GM12878 (cell line): ENCODE data around the gene RTN4. TPM values are rescaled to one million over a fixed set of nuclear protein-coding genes. Genes with fewer than 3 reads are reported as not detected.

Source experiments
- ATAC-seq: fragments of 200-7000 bp; cut with Tn5 transposase; 3 replicates; pipeline ENCODE4 v1.9.1; 2020; ENCODE audit warnings: mild to moderate bottlenecking, moderate library complexity
- BruUV-seq: library from RNA; stranded (reverse); fragments of 400-500 nt; replicated peaks from 2 replicates; lab custom pipeline; 2021; lab: Mats Ljungman, UMichigan
- CTCF ChIA-PET: fragments of 300-600 bp; sonication (Branson Sonifier 250); formaldehyde crosslinking; extraction: SDS; loops from one replicate; lab custom pipeline; 2021; ENCODE audit warnings: inconsistent platforms; lab: Yijun Ruan, JAX
- POLR2A ChIA-PET: fragments of 350-600 bp; formaldehyde crosslinking; extraction: SDS; loops from one replicate; lab custom pipeline; 2021; ENCODE audit warnings: inconsistent platforms; lab: Charles Lee
- RAD21 ChIA-PET: fragments of 300-600 bp; sonication (Branson Sonifier 250); formaldehyde crosslinking; loops from one replicate; lab custom pipeline; 2023; ENCODE audit warnings: antibody characterized with exemption; ENCODE audit not compliant: unreplicated experiment; lab: Charles Lee
- SMC1A ChIA-PET: fragments of 300-600 bp; sonication (Branson Sonifier 250); formaldehyde crosslinking; loops from one replicate; lab custom pipeline; 2023; ENCODE audit not compliant: unreplicated experiment, uncharacterized antibody; lab: Charles Lee
- DNase-seq: peaks from one replicate; pipeline ENCODE4 v3.0.0-alpha.2; 2011; ENCODE audit warnings: low read depth, low spot score
- FAIRE-seq: peaks from 3 replicates; lab custom pipeline; 2011; peaks lifted over from hg19 to GRCh38; lab: Jason Lieb, UNC
- H2AFZ ChIP-seq: 2 replicates; pipeline ENCODE4 v1.6.0; 2011; ENCODE audit warnings: low read depth, low read length, control low read depth; ENCODE audit not compliant: control insufficient read depth
- H3K27ac ChIP-seq: 2 replicates; pipeline ENCODE4 v1.5.1; 2011; ENCODE audit warnings: control low read depth; ENCODE audit not compliant: control insufficient read depth, insufficient read depth
- H3K27me3 ChIP-seq, 2 experiments: replicated peaks in 1 of 2; 2 replicates each; pipeline versions ENCODE4 v1.6.0 to v1.6.1; 2011; ENCODE audit warnings: low read length in 1 of 2; ENCODE audit not compliant: control insufficient read depth in 2 of 2, insufficient read depth in 2 of 2
- H3K36me3 ChIP-seq, 2 experiments: 2 replicates each; pipeline ENCODE4 v1.5.1; 2011; ENCODE audit warnings: low read length in 1 of 2; ENCODE audit not compliant: control insufficient read depth in 2 of 2, insufficient read depth in 2 of 2
- H3K4me1 ChIP-seq: 2 replicates; pipeline ENCODE4 v1.6.1; 2011; ENCODE audit warnings: mild to moderate bottlenecking, low read length, moderate library complexity, mixed read lengths; ENCODE audit not compliant: control insufficient read depth, insufficient read depth
- H3K4me2 ChIP-seq: 2 replicates; pipeline ENCODE4 v1.6.0; 2011; ENCODE audit warnings: control low read depth; ENCODE audit not compliant: control insufficient read depth, insufficient read depth
- H3K4me3 ChIP-seq: fragments of 200-600 bp; sonication (generic); 2 replicates; pipeline ENCODE4 v1.5.1; 2016
- H3K79me2 ChIP-seq: 2 replicates; pipeline ENCODE4 v1.6.0; 2011; ENCODE audit warnings: low read length; ENCODE audit not compliant: control insufficient read depth, insufficient read depth
- H3K9ac ChIP-seq: 2 replicates; pipeline ENCODE4 v1.8.0; 2011; ENCODE audit warnings: low read length, control low read depth, mixed read lengths; ENCODE audit not compliant: control insufficient read depth, insufficient read depth
- H3K9me3 ChIP-seq: replicated peaks from 3 replicates; pipeline ENCODE4 v1.5.1; 2011; ENCODE audit warnings: mild to moderate bottlenecking, low read length; ENCODE audit not compliant: control insufficient read depth, insufficient read depth
- H4K20me1 ChIP-seq: 2 replicates; pipeline ENCODE4 v1.6.0; 2011; ENCODE audit not compliant: control insufficient read depth, insufficient read depth
- BRCA1 ChIP-seq: IDR thresholded peaks from 2 replicates; pipeline ENCODE4 v1.6.1; 2011; ENCODE audit warnings: low read depth, low read length, improper control_type of control experiment
- CBX5 ChIP-seq: sonication (generic); IDR thresholded peaks from 2 replicates; pipeline ENCODE4 v1.6.1; 2016; ENCODE audit warnings: low read depth, moderate library complexity, mild to moderate bottlenecking, inconsistent platforms
- EED ChIP-seq: sonication (generic); IDR thresholded peaks from 2 replicates; pipeline ENCODE4 v1.6.1; 2016; ENCODE audit warnings: antibody characterized with exemption, low read depth
- FOS ChIP-seq: IDR thresholded peaks from 3 replicates; pipeline ENCODE4 v1.6.1; 2011; ENCODE audit warnings: borderline replicate concordance; ENCODE audit not compliant: insufficient read length; ENCODE audit errors: extremely low read depth
- HCFC1 ChIP-seq: fragments of 150-350 bp; IDR thresholded peaks from 2 replicates; pipeline ENCODE4 v1.6.1; 2014; ENCODE audit warnings: low read length
- HSF1 ChIP-seq: fragments of 150-350 bp; IDR thresholded peaks from 2 replicates; pipeline ENCODE4 v1.6.1; 2014; ENCODE audit warnings: mild to moderate bottlenecking, low read depth, low read length
- IRF3 ChIP-seq: fragments of 450-650 bp; IDR thresholded peaks from 2 replicates; pipeline ENCODE4 v1.6.1; 2014; ENCODE audit warnings: mild to moderate bottlenecking
- LARP7 ChIP-seq: fragments of 450-650 bp; IDR thresholded peaks from 2 replicates; pipeline ENCODE4 v1.6.1; 2017; ENCODE audit warnings: mild to moderate bottlenecking
- NBN ChIP-seq: fragments of 450-650 bp; IDR thresholded peaks from 2 replicates; pipeline ENCODE4 v1.6.1; 2016
- STAT3 ChIP-seq: IDR thresholded peaks from 2 replicates; pipeline ENCODE4 v1.6.1; 2011; ENCODE audit warnings: low read depth, low read length, improper control_type of control experiment
- WGBS: methylation state at CpG from one replicate; pipeline ENCODE4 v1.1.6; 2016; ENCODE audit warnings: low lambda C conversion rate; ENCODE audit not compliant: insufficient replicate concordance, insufficient coverage; ENCODE audit errors: missing lambda C conversion rate; 5-methylcytosine and 5-hydroxymethylcytosine counted together
- in situ Hi-C: fragments of 300-500 bp; cut with MboI; formaldehyde crosslinking; loops from 9 replicates; pipeline ENCODE4 v1.14.3; 2018; ENCODE audit warnings: mixed read lengths
- intact Hi-C: fragments of 100-400 bp; cut with micrococcal nuclease; formaldehyde crosslinking; loops from one replicate; pipeline ENCODE4 v1.14.2; 2022; ENCODE audit not compliant: unreplicated experiment
- polyA plus RNA-seq, 11 experiments: library from polyadenylated mRNA; depleted of rRNA in 4 of 11; unstranded in 6 of 11; stranded (reverse) in 5 of 11; fragments of >200 nt; fragmentation: Nextera tagmentation in 4 of 11; fragmentation: Illumina TruSeq in 1 of 11; extraction: Ambion mirVana in 4 of 11; extraction: Trizol in 1 of 11; gene quantifications; 1 replicate in 1 of 11; 2 replicates in 10 of 11; pipeline versions ENCODE4 v1.2.1 to v1.2.3, GENCODE V29; 2011 to 2016; ENCODE audit warnings: inconsistent platforms in 2 of 11, missing spikeins in 2 of 11, low read depth in 1 of 11
- total RNA-seq, 4 experiments: library from RNA; depleted of rRNA in 3 of 4; stranded (reverse); fragments of >200 nt in 3 of 4; fragmentation: Illumina TruSeq in 1 of 4; extraction: Trizol in 1 of 4; gene quantifications; 2 replicates each; pipeline versions ENCODE4 v1.2.1 to v1.2.3, GENCODE V29; 2013 to 2021
- TF ChIP-seq, protein P1 (sequence below): IDR thresholded peaks from 2 replicates; pipeline ENCODE4 v1.6.1; 2012; ENCODE audit warnings: improper control_type of control experiment, low read depth, low read length; ENCODE audit not compliant: insufficient replicate concordance
- TF ChIP-seq, protein P2 (sequence below): IDR thresholded peaks from 2 replicates; pipeline ENCODE4 v1.6.1; 2011; ENCODE audit warnings: mild to moderate bottlenecking, low read depth, low read length, moderate library complexity; ENCODE audit not compliant: insufficient replicate concordance

RTN4 gene
- total and polyA plus RNA-seq, 10 of the 15 experiments (the other 5 are each of a cell fraction or from before 2014, with no cell fraction given), result 56.0 to 133 (median 83.3) TPM

DNA sequence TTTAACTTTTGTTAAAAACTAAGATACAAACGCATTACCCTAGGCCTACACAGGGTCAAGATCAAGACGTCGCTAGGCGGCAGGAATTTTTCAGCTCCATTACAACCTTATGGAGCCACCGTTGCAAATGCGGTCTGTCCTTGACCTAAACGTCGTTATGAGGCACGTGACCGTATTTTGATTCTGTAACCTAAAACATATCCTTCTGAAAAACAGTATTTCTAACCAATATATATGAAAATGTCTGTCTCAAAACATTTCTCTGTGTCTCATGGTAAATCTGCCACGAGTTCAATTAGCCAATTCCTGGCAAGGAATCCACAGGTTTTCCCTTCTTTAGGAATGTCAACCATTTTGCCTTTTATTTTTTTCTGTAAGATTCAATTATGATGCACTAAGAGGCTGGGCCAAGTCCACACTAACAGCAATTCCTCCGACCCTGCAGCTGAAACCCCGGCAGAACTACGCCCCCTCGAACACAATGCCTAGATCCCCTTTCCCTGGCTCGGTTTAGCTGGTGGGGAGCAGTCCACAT is 1.7 kb downstream of the RTN4 start:
- TSS peak; percentile 35 for BruUV-seq
- Histone ChIP-seq H4K20me1 (no peaks in the 10 kb centered on the region), H3K27ac (peak overlapping the region; percentile 86), H3K79me2 (peaks cover 70% of the 10 kb centered on the region), H3K36me3 (no peaks in the 10 kb centered on the region), H3K9ac (peak overlapping the region; percentile 97), H2AFZ (peak overlapping the region; percentile 88), H3K4me2 (peak overlapping the region; percentile 83), H3K9me3 (no peaks in the 10 kb centered on the region), H3K4me1 (peaks cover 7% of the 10 kb centered on the region; the same call in 1 of the 2 replicates), H3K4me3 (peak overlapping the region; percentile 89), H3K27me3 (no peaks in the 10 kb centered on the region)
- POLR2A ChIA-PET, result interaction anchor here (0.5 to 4.2 kb wide), 14 partner anchors 8 to 1045 kb away, joined by 3 to 37 read pairs (median 4); no protein-coding TSS in a partner anchor
- 2% methylated on average over 16 of the region's 16 CpGs for WGBS
- ATAC-seq (no peak), FAIRE-seq (no peak), DNase-seq (no peak)
- SMC1A ChIA-PET, result interaction anchor here (0.6 to 7.5 kb wide), 20 partner anchors 9 to 200 kb away, joined by 3 to 98 read pairs (median 8); no protein-coding TSS in a partner anchor
- intact Hi-C loops (loop anchor here (10.0 kb wide), 2 partner anchors 366 to 474 kb away; partner anchors contain the start of gene CCDC88A), in situ Hi-C loops (no loop called here)
- RAD21 ChIA-PET, result interaction anchor here (0.7 to 5.0 kb wide), 21 partner anchors 8 to 181 kb away, joined by 3 to 107 read pairs (median 5); no protein-coding TSS in a partner anchor
- CTCF ChIA-PET, result interaction anchor here (0.6 to 7.5 kb wide), 28 partner anchors 9 to 373 kb away, joined by 3 to 146 read pairs (median 6); no protein-coding TSS in a partner anchor
- TF ChIP-seq BRCA1, result 0 out of 2 replicates have a peak, but pooled peaks have one; percentile 24
- no peak for TF ChIP-seq IRF3
- TF ChIP-seq NBN, result no peak
- no peak for TF ChIP-seq HCFC1
- TF ChIP-seq HSF1, result no peak
- no peak for TF ChIP-seq CBX5
- TF ChIP-seq, protein P1, sequence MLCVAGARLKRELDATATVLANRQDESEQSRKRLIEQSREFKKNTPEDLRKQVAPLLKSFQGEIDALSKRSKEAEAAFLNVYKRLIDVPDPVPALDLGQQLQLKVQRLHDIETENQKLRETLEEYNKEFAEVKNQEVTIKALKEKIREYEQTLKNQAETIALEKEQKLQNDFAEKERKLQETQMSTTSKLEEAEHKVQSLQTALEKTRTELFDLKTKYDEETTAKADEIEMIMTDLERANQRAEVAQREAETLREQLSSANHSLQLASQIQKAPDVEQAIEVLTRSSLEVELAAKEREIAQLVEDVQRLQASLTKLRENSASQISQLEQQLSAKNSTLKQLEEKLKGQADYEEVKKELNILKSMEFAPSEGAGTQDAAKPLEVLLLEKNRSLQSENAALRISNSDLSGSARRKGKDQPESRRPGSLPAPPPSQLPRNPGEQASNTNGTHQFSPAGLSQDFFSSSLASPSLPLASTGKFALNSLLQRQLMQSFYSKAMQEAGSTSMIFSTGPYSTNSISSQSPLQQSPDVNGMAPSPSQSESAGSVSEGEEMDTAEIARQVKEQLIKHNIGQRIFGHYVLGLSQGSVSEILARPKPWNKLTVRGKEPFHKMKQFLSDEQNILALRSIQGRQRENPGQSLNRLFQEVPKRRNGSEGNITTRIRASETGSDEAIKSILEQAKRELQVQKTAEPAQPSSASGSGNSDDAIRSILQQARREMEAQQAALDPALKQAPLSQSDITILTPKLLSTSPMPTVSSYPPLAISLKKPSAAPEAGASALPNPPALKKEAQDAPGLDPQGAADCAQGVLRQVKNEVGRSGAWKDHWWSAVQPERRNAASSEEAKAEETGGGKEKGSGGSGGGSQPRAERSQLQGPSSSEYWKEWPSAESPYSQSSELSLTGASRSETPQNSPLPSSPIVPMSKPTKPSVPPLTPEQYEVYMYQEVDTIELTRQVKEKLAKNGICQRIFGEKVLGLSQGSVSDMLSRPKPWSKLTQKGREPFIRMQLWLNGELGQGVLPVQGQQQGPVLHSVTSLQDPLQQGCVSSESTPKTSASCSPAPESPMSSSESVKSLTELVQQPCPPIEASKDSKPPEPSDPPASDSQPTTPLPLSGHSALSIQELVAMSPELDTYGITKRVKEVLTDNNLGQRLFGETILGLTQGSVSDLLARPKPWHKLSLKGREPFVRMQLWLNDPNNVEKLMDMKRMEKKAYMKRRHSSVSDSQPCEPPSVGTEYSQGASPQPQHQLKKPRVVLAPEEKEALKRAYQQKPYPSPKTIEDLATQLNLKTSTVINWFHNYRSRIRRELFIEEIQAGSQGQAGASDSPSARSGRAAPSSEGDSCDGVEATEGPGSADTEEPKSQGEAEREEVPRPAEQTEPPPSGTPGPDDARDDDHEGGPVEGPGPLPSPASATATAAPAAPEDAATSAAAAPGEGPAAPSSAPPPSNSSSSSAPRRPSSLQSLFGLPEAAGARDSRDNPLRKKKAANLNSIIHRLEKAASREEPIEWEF, result no peak
- TF ChIP-seq LARP7, result 0 out of 2 replicates have a peak, but pooled peaks have one; percentile 68
- TF ChIP-seq, protein P2, sequence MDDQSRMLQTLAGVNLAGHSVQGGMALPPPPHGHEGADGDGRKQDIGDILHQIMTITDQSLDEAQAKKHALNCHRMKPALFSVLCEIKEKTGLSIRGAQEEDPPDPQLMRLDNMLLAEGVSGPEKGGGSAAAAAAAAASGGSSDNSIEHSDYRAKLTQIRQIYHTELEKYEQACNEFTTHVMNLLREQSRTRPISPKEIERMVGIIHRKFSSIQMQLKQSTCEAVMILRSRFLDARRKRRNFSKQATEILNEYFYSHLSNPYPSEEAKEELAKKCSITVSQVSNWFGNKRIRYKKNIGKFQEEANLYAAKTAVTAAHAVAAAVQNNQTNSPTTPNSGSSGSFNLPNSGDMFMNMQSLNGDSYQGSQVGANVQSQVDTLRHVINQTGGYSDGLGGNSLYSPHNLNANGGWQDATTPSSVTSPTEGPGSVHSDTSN, result no peak
- TF ChIP-seq STAT3, result no peak
- no peak for TF ChIP-seq EED
- TF ChIP-seq FOS, result no peak
